Measurements from ENCODE around the gene CDK16.

The CDK16 gene

DNA sequence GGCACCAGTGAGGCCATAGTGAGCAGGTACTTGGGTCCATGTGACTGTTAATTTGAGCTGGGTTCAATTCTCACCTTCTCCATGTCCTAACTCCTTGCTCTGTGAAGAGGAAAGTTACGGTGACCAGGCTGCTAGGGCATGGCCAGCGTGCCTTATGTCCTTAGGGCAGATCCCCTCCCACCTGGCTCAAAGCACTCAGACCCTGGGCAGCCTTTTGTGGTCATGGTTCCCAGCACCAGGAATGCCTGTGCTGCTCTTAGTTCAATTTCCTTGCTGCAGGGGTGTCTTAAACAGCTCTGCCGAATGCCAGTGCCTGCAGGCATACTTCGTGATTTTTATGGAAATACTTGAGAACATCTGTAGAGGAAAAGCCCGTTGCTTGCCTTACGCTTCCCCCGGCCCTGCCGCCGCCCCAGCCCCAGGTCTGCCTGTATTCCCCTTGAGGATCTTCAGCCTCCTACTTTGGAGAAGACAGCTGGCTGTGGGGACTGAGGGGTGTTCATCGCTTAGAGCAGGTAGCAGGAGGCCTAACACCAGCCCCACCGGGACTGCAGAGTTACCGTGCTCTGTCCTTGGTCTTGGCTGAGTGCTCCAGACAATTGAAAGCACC, 3.1 kb upstream of the CDK16 start:
- FAIRE-seq: no peak
- no peak for DNase-seq (ENCODE audit: insufficient read length, low spot score)
- TF ChIP-seq POLR2AphosphoS5 (IDR thresholded peaks at IDR 0.05; ENCODE audit: low read depth, low read length) (no peak), POLR2A (IDR thresholded peaks at IDR 0.05; ENCODE audit: low read depth, low read length) (no peak)

DNA sequence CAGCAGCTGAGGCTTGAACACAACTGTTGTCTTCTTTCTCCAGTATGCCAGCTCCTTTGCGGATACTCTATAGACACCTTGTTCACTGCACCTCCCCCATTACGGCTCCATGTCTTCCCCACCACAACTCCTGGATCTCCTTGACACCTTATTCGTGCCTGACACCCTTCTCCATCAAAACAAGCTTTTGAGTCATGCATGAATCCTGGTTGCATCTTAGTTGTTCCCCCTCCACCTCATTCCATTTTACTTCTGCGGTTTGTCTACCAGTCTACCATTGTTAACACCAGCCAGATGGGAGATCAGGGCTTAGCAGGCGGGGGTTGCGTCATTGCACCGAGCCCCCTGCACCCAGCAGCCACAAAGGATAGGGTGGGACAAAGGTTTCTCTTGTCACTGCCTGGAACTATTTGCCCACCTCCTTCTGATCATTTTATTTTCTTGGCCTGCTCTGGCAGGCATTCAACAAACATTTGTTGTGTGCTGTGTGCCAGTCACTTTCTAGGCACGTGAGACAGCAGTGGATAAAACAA, 2.0 kb upstream of the CDK16 start:
- no peak for FAIRE-seq
- TF ChIP-seq PAX5 (IDR thresholded peaks at IDR 0.05; ENCODE audit: insufficient read depth, low read length, severe bottlenecking): no peak
- TF ChIP-seq POLR2AphosphoS5 (IDR thresholded peaks at IDR 0.05; ENCODE audit: low read depth, low read length): no peak
- TF ChIP-seq POLR2A (IDR thresholded peaks at IDR 0.05; ENCODE audit: low read depth, low read length): no peak
- TF ChIP-seq TAF1 (IDR thresholded peaks at IDR 0.05; ENCODE audit: low read depth, low read length): no peak
- no peak for TF ChIP-seq SPI1 (IDR thresholded peaks at IDR 0.05; ENCODE audit: low read depth, low read length)
- TF ChIP-seq POU2F2 (IDR thresholded peaks at IDR 0.05; ENCODE audit: low read depth, low read length): no peak
- no peak for DNase-seq (ENCODE audit: insufficient read length, low spot score)

DNA sequence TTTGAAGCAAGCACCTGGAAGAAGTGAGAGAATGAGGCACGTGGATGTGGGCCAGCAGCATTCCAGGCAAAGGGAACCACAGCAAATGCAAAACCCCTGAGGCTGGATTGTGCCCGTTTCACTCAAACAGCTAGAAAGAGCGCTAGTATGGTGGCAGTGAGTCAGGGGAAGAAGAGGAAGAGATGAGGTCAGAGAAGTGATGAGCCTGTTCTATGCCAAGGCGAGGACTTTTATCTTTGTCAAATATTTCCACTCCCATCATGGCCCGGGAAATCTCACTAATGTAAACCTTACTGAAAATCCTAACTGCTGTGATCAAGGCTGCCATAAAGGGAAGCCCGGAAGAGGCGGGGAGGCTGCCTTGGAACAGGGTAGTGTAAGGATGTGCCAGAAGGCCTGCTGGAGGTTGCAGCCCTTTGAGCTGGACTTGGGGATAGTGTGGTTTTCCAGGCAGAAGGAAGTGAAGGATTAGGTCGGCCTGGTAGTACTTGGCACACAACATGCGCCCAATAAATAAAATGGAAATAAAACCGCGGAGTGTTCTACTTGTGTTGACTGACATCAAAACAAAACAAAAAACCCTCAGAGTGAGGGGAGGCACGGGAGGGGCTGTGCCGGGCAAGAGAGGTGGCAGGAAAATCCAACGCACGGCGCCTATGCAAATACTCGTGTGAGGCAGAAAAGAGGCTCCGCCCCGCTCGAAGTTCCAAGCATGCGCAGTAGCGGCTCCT, 1.2 kb upstream of the CDK16 start:
- no peak for DNase-seq (ENCODE audit: insufficient read length, low spot score)
- TF ChIP-seq POU2F2 (IDR thresholded peaks at IDR 0.05; ENCODE audit: low read depth, low read length) (peak; percentile 64; the same call in 1 of the 2 replicates), SPI1 (IDR thresholded peaks at IDR 0.05; ENCODE audit: low read depth, low read length) (no peak)
- no peak for FAIRE-seq

DNA sequence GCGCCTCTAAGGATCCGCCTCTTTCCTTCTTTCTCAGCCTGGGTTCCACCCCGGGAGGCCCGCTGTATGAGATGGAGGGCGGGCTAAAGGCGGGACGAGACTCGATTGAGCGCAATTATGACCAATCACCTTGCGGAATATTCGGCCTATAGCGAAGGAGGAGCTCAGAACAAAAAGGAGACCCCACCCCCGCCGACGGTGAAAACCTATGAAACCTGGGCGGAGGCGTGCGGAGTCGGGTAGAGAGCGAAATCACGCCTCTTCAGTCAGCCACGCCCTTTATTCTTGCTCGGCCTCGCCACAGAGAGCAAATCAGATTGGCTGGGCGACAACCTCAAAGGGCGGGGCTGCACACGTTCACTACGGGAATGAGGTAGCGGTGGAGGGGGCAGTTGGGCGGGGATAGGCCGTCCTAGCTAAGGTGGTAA, 615 bp upstream of the CDK16 start:
- TF ChIP-seq POLR2AphosphoS5 (IDR thresholded peaks at IDR 0.05; ENCODE audit: low read depth, low read length) (no peak), POU2F2 (IDR thresholded peaks at IDR 0.05; ENCODE audit: low read depth, low read length) (0 out of 2 replicates have a peak, but pooled peaks have one; percentile 34), PAX5 (IDR thresholded peaks at IDR 0.05; ENCODE audit: insufficient read depth, low read length, severe bottlenecking) (no peak)
- DNase-seq (ENCODE audit: insufficient read length, low spot score) (peak; percentile 68), FAIRE-seq (peak; percentile 99)

DNA sequence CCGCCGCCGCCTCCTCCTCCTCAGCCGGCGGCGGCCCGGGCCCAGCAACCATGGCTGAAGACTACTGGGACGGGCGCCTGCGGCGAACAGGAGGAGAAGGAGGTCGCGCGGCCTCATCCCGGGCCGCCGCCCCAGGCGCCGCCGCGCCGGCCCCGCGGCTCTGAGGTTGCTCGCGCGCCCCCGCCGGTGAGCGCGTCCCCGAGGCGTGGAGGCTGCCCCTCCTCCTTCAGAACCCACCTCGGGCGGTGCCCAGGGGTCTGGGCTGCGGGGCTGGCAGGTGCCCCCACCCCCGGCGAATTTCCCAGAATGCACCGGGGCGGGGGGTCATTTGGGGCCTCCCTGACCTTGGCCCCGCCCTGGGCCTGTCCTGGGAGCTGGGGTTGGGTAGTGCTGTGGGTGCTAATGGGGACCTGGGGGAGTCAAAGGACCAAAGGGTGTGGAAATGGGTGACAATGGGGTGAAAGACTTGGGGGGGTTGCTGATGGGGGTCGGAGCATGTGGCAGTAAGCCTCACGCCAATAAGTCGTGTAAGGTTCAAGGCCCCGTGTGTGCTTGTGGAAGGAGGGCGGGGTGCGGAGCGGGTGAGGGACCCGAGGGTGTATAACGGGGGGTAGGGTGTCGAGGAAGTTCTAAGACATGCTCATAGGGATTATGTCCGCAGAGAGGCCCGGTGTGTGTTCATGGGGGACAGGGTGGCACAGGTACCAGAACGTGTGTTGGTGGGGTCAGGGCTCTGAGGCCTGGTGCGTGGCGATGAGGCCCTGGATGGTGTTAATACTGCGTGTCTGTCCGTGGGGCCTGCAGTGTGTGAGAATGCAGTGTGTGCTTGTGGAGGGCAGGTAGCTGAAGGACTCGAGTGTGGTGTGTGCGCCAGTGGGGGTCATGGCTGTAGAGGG, 687 bp downstream of the CDK16 start:
- peak; percentile 63 for FAIRE-seq
- peak; percentile 33 for DNase-seq (ENCODE audit: insufficient read length, low spot score)

DNA sequence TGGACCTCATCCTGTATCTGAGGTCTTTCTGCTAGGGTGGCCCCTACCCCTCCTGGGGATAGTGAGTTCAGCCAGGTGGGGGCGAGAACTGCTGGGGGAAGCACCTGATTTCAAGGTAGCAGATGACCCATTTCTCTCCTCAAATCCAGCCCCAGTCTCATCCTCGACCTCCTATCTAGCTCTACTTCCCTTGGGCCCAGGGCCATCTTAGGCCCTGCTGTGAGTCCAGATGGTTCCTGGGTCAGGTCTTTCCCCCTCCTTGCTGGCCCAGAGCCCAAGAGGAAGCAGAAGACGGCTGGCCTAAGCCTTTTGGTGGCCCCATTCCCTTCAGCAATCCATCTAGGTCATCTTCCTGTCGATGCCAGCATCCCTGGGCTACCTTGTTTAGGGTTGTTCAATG, 3.3 kb downstream of the CDK16 start:
- TF ChIP-seq POLR2AphosphoS5 (IDR thresholded peaks at IDR 0.05; ENCODE audit: low read depth, low read length): no peak
- TF ChIP-seq TAF1 (IDR thresholded peaks at IDR 0.05; ENCODE audit: low read depth, low read length): no peak
- no peak for DNase-seq (ENCODE audit: insufficient read length, low spot score)
- FAIRE-seq: peak; percentile 9

More for the DNA sequence above, 687 bp downstream of the CDK16 start:
- TF ChIP-seq SPI1 (IDR thresholded peaks at IDR 0.05; ENCODE audit: low read depth, low read length) (no peak), POLR2A (IDR thresholded peaks at IDR 0.05; ENCODE audit: low read depth, low read length) (no peak), POLR2AphosphoS5 (IDR thresholded peaks at IDR 0.05; ENCODE audit: low read depth, low read length) (no peak), PAX5 (IDR thresholded peaks at IDR 0.05; ENCODE audit: insufficient read depth, low read length, severe bottlenecking) (no peak), TAF1 (IDR thresholded peaks at IDR 0.05; ENCODE audit: low read depth, low read length) (no peak), POU2F2 (IDR thresholded peaks at IDR 0.05; ENCODE audit: low read depth, low read length) (no peak)

DNA sequence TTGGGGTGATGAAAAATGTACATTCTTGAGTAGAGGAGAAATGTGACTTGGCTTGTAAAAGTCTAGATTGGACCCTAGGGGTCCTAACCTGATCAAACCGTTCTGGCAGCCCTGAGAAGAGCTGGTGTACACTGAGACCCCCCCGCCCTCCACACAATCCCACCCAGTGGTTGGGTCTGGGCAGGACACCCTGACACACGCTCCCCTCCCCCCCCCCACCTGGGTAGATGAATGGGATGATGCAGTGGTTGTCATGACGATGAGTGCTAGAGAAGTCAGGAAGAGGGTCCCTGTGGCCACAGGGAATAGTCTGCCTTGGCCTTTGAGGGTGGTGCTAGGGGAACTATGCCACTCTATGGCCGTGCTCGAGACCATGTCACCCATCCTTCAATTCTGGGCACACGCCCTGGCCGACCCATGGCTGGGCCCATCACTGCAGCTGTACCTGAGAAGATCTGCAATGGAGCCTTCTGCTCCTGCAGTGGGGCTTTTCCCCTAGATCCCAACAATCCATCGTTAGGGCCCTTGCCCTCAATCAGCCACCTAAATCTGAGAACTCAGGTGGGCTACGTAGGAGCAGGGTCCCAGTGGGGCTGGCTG, 4.4 kb downstream of the CDK16 start:
- TF ChIP-seq POLR2AphosphoS5 (IDR thresholded peaks at IDR 0.05; ENCODE audit: low read depth, low read length) (no peak), POU2F2 (IDR thresholded peaks at IDR 0.05; ENCODE audit: low read depth, low read length) (no peak), POLR2A (IDR thresholded peaks at IDR 0.05; ENCODE audit: low read depth, low read length) (no peak), PAX5 (IDR thresholded peaks at IDR 0.05; ENCODE audit: insufficient read depth, low read length, severe bottlenecking) (no peak), SPI1 (IDR thresholded peaks at IDR 0.05; ENCODE audit: low read depth, low read length) (no peak), TAF1 (IDR thresholded peaks at IDR 0.05; ENCODE audit: low read depth, low read length) (no peak)
- DNase-seq (ENCODE audit: insufficient read length, low spot score): no peak

DNA sequence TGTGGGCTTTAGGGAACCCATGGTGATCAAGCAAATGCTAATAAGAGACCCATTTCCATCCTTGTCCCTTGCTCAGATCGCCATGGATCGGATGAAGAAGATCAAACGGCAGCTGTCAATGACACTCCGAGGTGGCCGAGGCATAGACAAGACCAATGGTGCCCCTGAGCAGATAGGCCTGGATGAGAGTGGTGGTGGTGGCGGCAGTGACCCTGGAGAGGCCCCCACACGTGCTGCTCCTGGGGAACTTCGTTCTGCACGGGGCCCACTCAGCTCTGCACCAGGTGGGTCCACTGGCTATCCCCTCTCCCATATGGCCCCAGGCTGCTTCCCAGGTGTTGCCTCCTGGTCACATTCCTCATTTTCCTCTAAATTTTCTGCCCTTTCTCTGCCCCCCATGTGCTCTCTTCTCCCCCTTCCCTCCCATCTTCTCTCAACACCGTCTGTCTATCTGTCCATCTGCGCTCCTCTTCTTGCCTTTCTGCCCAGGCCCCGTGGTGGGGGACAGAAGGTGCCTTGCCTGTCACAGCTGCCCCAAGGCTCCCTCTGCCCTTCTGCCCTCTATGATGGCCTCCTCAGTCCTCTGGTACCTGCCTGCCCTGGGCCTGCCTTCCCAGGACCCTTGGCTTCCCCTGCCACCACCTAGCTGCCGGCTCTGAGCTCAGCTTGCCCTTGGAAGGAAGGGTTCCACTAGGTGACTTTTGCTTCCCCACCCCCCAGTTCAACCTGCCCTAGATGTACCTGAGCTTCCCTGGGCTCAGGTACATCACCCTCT, 5.2 kb downstream of the CDK16 start:
- no peak for FAIRE-seq
- no peak for DNase-seq (ENCODE audit: insufficient read length, low spot score)
- TF ChIP-seq TAF1 (IDR thresholded peaks at IDR 0.05; ENCODE audit: low read depth, low read length) (no peak), POLR2AphosphoS5 (IDR thresholded peaks at IDR 0.05; ENCODE audit: low read depth, low read length) (no peak)

More for the DNA sequence above, 4.4 kb downstream of the CDK16 start:
- no peak for FAIRE-seq

DNA sequence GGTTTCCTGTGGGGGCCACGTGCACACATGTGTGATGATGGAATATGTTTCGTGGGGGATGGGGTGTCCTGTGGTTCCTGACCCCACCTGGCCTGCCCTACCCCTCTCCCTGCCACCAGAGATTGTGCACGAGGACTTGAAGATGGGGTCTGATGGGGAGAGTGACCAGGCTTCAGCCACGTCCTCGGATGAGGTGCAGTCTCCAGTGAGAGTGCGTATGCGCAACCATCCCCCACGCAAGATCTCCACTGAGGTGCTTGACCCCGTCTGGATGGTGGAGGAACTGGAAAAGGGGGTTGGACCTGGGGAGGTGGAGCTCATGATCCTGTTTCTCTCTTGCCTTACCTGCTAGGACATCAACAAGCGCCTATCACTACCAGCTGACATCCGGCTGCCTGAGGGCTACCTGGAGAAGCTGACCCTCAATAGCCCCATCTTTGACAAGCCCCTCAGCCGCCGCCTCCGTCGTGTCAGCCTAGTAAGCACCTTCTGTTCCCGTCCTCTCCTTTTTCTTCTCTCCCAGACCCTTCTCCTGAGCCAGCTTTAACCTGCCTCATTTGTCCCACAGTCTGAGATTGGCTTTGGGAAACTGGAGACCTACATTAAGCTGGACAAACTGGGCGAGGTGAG, 5.9 kb downstream of the CDK16 start:
- DNase-seq (ENCODE audit: insufficient read length, low spot score): no peak
- TF ChIP-seq POLR2A (IDR thresholded peaks at IDR 0.05; ENCODE audit: low read depth, low read length) (no peak), POLR2AphosphoS5 (IDR thresholded peaks at IDR 0.05; ENCODE audit: low read depth, low read length) (no peak), PAX5 (IDR thresholded peaks at IDR 0.05; ENCODE audit: insufficient read depth, low read length, severe bottlenecking) (no peak), TAF1 (IDR thresholded peaks at IDR 0.05; ENCODE audit: low read depth, low read length) (no peak), POU2F2 (IDR thresholded peaks at IDR 0.05; ENCODE audit: low read depth, low read length) (no peak), SPI1 (IDR thresholded peaks at IDR 0.05; ENCODE audit: low read depth, low read length) (no peak)

More for the DNA sequence above, 5.9 kb downstream of the CDK16 start:
- no peak for FAIRE-seq
